Glutamatergic neuron (in vitro differentiated cells): ENCODE data around the gene GPR25. TPM values are rescaled to one million over a fixed set of nuclear protein-coding genes. Genes with fewer than 3 reads are reported as not detected.

Experiments
- DNase-seq: peaks from one replicate; pipeline ENCODE4 v3.0.0; 2022
- H3K27ac Mint-ChIP-seq: one replicate; pipeline ENCODE4 v1.8.0; 2020; ENCODE audit warnings: mild to moderate bottlenecking, mixed read lengths, inconsistent platforms; ENCODE audit not compliant: unreplicated experiment
- H3K27me3 Mint-ChIP-seq: one replicate; pipeline ENCODE4 v1.8.0; 2020; ENCODE audit warnings: mild to moderate bottlenecking, moderate library complexity, mixed read lengths, inconsistent platforms; ENCODE audit not compliant: unreplicated experiment
- H3K36me3 Mint-ChIP-seq: one replicate; pipeline ENCODE4 v1.8.0; 2020; ENCODE audit warnings: mild to moderate bottlenecking, mixed read lengths, inconsistent platforms; ENCODE audit not compliant: unreplicated experiment
- H3K4me1 Mint-ChIP-seq: one replicate; pipeline ENCODE4 v1.8.0; 2020; ENCODE audit warnings: mild to moderate bottlenecking, low read depth, mixed read lengths, inconsistent platforms; ENCODE audit not compliant: unreplicated experiment
- H3K4me3 Mint-ChIP-seq: one replicate; pipeline ENCODE4 v1.8.0; 2020; ENCODE audit warnings: mild to moderate bottlenecking, mixed read lengths, inconsistent platforms; ENCODE audit not compliant: unreplicated experiment
- H3K9me3 Mint-ChIP-seq: one replicate; pipeline ENCODE4 v1.8.0; 2020; ENCODE audit warnings: mild to moderate bottlenecking, moderate library complexity, mixed read lengths, inconsistent platforms; ENCODE audit not compliant: unreplicated experiment
- long read RNA-seq: library from polyadenylated mRNA; unstranded; transcript quantifications from one replicate; pipeline ENCODE4 v2.0.0, GENCODE V29; 2020; ENCODE audit not compliant: unreplicated experiment
- total RNA-seq: library from RNA; stranded (reverse); fragmentation: NEBNext Ultra II Directional; extraction: Animal tissue kit (Norgen Biotek cat#: 25700); gene quantifications from one replicate; pipeline ENCODE4 v1.2.1, GENCODE V29; 2021; ENCODE audit not compliant: unreplicated experiment
- TF ChIP-seq, protein P1 (sequence below): fragments of 200-600 bp; sonication (generic); IDR thresholded peaks from one replicate; pipeline ENCODE4 v1.5.0; 2021; ENCODE audit not compliant: partially characterized antibody, unreplicated experiment

Gene GPR25, protein sequence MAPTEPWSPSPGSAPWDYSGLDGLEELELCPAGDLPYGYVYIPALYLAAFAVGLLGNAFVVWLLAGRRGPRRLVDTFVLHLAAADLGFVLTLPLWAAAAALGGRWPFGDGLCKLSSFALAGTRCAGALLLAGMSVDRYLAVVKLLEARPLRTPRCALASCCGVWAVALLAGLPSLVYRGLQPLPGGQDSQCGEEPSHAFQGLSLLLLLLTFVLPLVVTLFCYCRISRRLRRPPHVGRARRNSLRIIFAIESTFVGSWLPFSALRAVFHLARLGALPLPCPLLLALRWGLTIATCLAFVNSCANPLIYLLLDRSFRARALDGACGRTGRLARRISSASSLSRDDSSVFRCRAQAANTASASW
- total RNA-seq = not detected
- long read RNA-seq = 0 reads

DNA sequence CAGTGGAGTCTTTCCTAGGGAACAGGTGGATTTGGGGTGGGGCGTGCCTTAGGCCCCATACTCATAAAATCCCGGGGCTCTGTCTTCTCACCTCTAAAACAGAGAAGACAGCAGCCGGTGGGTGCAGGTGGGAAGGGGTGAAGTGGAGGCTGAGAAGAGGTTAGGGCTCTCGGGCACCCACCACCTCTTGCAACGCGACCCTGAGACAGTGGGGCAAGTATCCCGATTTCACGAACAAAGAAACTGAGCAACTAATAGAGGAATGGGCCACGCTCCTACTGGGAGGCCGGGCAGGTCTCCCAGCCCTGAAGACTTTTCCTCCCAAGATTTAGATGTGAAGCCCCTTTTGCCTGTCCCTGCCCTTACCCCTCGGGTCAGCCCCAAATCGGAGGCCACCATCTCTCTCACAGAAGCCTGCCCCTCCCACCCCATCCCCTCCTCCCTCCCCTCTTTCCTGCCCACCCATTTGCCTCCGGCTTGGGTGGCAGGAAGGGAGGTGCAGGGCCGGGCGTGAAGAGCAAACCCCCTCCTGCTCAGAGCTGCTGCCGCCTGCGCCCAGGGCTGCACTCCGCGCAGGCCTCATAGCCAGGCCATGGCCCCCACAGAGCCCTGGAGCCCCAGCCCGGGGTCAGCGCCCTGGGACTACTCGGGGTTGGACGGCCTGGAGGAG, at the start of gene GPR25:
Gene GPR25 (plus strand): TSS at position 536 of the 670 bp plus-strand sequence. CDS start 57 bp downstream, at position 593.
- peaks cover 7% of the 10 kb centered on the region for H3K27me3 Mint-ChIP-seq
- no peaks in the 10 kb centered on the region for H3K4me1 Mint-ChIP-seq
- peak within 1 kb of the TSS; percentile 38 for H3K4me3 Mint-ChIP-seq
- H3K9me3 Mint-ChIP-seq = peaks cover 4% of the 10 kb centered on the region
- no peak within 1 kb of the TSS for H3K27ac Mint-ChIP-seq
- TF ChIP-seq, protein P1, sequence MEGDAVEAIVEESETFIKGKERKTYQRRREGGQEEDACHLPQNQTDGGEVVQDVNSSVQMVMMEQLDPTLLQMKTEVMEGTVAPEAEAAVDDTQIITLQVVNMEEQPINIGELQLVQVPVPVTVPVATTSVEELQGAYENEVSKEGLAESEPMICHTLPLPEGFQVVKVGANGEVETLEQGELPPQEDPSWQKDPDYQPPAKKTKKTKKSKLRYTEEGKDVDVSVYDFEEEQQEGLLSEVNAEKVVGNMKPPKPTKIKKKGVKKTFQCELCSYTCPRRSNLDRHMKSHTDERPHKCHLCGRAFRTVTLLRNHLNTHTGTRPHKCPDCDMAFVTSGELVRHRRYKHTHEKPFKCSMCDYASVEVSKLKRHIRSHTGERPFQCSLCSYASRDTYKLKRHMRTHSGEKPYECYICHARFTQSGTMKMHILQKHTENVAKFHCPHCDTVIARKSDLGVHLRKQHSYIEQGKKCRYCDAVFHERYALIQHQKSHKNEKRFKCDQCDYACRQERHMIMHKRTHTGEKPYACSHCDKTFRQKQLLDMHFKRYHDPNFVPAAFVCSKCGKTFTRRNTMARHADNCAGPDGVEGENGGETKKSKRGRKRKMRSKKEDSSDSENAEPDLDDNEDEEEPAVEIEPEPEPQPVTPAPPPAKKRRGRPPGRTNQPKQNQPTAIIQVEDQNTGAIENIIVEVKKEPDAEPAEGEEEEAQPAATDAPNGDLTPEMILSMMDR = no peak
- no peaks in the 10 kb centered on the region for H3K36me3 Mint-ChIP-seq
- DNase-seq = no peak

DNA sequence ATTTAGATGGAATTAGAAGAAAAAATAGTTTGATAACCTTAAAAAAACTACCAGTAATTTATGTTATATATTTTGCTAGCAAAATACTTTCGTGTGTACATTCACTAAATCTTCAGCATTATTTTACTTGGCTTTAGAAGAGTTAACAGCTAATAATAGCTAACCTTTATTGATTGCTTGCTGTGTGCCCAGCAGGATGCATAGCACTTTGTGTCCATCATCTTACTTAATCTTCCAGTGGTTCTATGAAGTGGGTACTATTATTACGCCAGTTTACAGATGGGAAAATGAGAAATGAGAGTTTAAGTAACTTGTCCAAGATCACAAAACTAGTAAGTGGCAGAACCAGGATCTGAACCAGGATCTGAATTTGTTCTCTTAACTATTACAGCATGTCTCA, 41.7 kb upstream of the GPR25 start:
- H3K36me3 Mint-ChIP-seq = peaks cover under 1% of the 10 kb centered on the region
- no peak overlapping the region for H3K27ac Mint-ChIP-seq
- no peaks in the 10 kb centered on the region for H3K9me3 Mint-ChIP-seq

DNA sequence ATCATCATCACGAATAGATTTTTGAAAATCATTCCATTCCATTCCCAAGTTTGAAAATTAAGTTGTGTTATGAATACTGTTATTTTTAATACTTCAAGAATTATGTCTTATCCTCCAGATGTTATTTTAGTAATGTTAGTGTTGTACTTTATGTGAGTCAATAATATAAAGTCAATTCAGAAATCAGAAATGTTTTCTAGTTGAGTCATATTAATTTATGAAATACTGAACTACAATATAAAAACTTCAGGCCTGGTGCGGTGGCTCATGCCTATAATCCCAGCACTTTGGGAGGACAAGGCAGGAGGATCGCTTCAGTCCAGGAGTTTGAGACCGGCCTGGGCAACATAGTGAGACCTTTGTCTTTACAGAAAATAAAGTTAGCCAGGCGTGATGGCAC, 38.4 kb upstream of the GPR25 start:
- Mint-ChIP-seq H3K9me3 (peaks cover 5% of the 10 kb centered on the region), H3K4me3 (no peak overlapping the region), H3K4me1 (peaks cover 11% of the 10 kb centered on the region), H3K36me3 (peaks cover 15% of the 10 kb centered on the region), H3K27me3 (no peaks in the 10 kb centered on the region), H3K27ac (no peak overlapping the region)
- no peak for DNase-seq
- TF ChIP-seq, protein P1 = no peak

More for the DNA sequence above, 41.7 kb upstream of the GPR25 start:
- DNase-seq = no peak
- no peak overlapping the region for H3K4me3 Mint-ChIP-seq
- TF ChIP-seq, protein P1 = no peak
- H3K4me1 Mint-ChIP-seq = peaks cover 11% of the 10 kb centered on the region
- no peaks in the 10 kb centered on the region for H3K27me3 Mint-ChIP-seq

DNA sequence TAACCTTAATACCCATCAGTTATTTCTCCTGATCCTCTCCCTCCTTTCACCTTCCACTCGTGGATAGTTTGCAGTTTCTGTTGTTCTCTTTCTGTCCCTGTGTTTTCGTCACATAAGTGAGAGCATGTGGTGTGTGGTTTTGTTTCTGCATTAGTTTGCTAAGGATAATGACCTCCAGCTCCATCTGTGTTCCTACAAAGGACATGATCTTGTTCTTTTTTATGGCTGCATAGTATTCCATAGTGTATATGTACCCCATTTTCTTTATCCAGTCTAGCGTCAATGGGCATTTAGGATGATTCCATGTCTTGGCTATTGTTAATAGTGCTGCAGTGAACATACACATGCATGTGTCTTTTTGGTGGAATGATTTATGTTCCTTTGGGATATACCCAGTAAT, 36.6 kb upstream of the GPR25 start:
- Mint-ChIP-seq H3K9me3 (peaks cover 5% of the 10 kb centered on the region), H3K4me3 (no peak overlapping the region), H3K27ac (no peak overlapping the region), H3K27me3 (no peaks in the 10 kb centered on the region), H3K4me1 (peaks cover 3% of the 10 kb centered on the region), H3K36me3 (peaks cover 15% of the 10 kb centered on the region)
- no peak for DNase-seq
- TF ChIP-seq, protein P1 = no peak

DNA sequence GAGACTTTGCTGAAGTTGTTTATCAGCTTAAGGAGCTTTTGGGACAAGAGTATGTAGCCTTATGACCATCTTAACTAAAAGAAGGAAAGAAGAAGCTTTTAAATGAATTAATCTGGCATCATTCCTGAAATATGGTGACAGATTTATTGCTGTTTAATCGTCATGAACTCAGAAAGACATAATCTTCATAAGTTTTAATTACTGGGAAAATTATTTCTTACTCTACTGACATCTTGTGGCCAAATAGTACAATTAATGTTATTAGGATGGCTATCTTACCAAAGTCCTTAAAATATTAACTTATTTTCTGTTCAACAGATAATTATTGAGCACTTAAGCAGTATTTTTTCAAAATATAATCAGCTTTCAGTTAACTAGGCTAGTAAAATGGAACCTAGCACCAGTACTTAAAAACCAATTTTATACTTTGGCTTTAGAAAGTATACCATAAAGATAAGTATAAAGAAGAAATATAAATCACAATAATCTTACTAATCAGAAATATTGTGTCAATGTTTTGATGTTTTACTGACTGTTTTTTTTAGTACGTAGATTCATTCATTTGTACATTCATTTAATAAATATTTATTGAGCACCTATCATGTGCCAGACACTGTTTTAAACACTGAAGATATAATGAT, 34.7 kb upstream of the GPR25 start:
- Mint-ChIP-seq H3K27me3 (no peaks in the 10 kb centered on the region), H3K4me1 (no peaks in the 10 kb centered on the region), H3K36me3 (peaks cover 15% of the 10 kb centered on the region), H3K27ac (no peak overlapping the region), H3K4me3 (no peak overlapping the region), H3K9me3 (peaks cover 5% of the 10 kb centered on the region)
- TF ChIP-seq, protein P1 = peak; percentile 24
- no peak for DNase-seq
